IMR-90 (cell line): ENCODE results near the gene FAM20C. TPM values are rescaled to one million over a fixed set of nuclear protein-coding genes. Genes with fewer than 3 reads are reported as not detected.

ENCODE experiments used
- ATAC-seq: fragments of 200-7000 bp; cut with Tn5 transposase; 2 replicates; pipeline ENCODE4 v1.9.1; 2020; ENCODE audit warnings: low read depth, mild to moderate bottlenecking, moderate library complexity
- BruUV-seq: library from RNA; stranded (reverse); fragments of 400-500 nt; replicated peaks from 2 replicates; lab custom pipeline; 2021; lab: Mats Ljungman, UMichigan
- CTCF ChIA-PET: fragments of 300-600 bp; formaldehyde crosslinking; extraction: SDS; loops from one replicate; lab custom pipeline; 2021; ENCODE audit warnings: antibody characterized with exemption; lab: Yijun Ruan, JAX
- POLR2A ChIA-PET: fragments of 300-600 bp; sonication (Branson Sonifier 250); formaldehyde crosslinking; loops from one replicate; lab custom pipeline; 2022; ENCODE audit warnings: antibody characterized with exemption; ENCODE audit not compliant: unreplicated experiment; lab: Charles Lee
- DNase-seq: peaks from one replicate; pipeline ENCODE4 v3.0.0; 2013
- H2AFZ ChIP-seq: replicated peaks from 2 replicates; pipeline ENCODE3; 2013; ENCODE audit warnings: low read length, mild to moderate bottlenecking; ENCODE audit not compliant: poor library complexity
- H2AK5ac ChIP-seq: 2 replicates; pipeline ENCODE4 v1.6.1; 2013; ENCODE audit warnings: low read depth, low read length, inconsistent platforms
- H2AK9ac ChIP-seq: replicated peaks from 2 replicates; pipeline ENCODE3; 2013; ENCODE audit warnings: mild to moderate bottlenecking, low read depth, low read length, moderate library complexity; ENCODE audit not compliant: poor library complexity
- H2BK120ac ChIP-seq: 2 replicates; pipeline ENCODE4 v1.6.1; 2013; ENCODE audit warnings: low read depth, low read length, inconsistent platforms
- H2BK15ac ChIP-seq: 3 replicates; pipeline ENCODE4 v1.6.1; 2013; ENCODE audit warnings: low read depth, low read length, inconsistent platforms
- H2BK20ac ChIP-seq: 2 replicates; pipeline ENCODE4 v1.6.1; 2013; ENCODE audit warnings: low read depth, mild to moderate bottlenecking, inconsistent platforms, low read length, moderate library complexity
- H2BK5ac ChIP-seq: 2 replicates; pipeline ENCODE4 v1.6.1; 2013; ENCODE audit warnings: mild to moderate bottlenecking, low read depth, low read length, inconsistent platforms; ENCODE audit not compliant: poor library complexity, severe bottlenecking
- H3K14ac ChIP-seq: replicated peaks from 2 replicates; pipeline ENCODE4 v1.6.1; 2013; ENCODE audit warnings: low read depth, low read length, inconsistent platforms
- H3K18ac ChIP-seq: 2 replicates; pipeline ENCODE4 v1.6.1; 2013; ENCODE audit warnings: low read depth, low read length, control low read depth
- H3K23ac ChIP-seq: 2 replicates; pipeline ENCODE4 v1.6.1; 2013; ENCODE audit warnings: low read depth, low read length, inconsistent platforms
- H3K27ac ChIP-seq: 2 replicates; pipeline ENCODE4 v1.5.1; 2013; ENCODE audit warnings: mild to moderate bottlenecking, control low read depth, low read length; ENCODE audit not compliant: insufficient read depth
- H3K27me3 ChIP-seq: 2 replicates; pipeline ENCODE4 v1.6.1; 2013; ENCODE audit warnings: low read length; ENCODE audit not compliant: control insufficient read depth, insufficient read depth
- H3K36me3 ChIP-seq: 2 replicates; pipeline ENCODE4 v1.6.1; 2013; ENCODE audit warnings: low read length, mixed read lengths; ENCODE audit not compliant: control insufficient read depth, insufficient read depth
- H3K4ac ChIP-seq: 2 replicates; pipeline ENCODE4 v1.6.1; 2013; ENCODE audit warnings: low read depth, low read length, inconsistent platforms
- H3K4me1 ChIP-seq: 2 replicates; pipeline ENCODE4 v1.6.1; 2013; ENCODE audit warnings: low read length, mixed read lengths; ENCODE audit not compliant: control insufficient read depth, insufficient read depth
- H3K4me2 ChIP-seq: 2 replicates; pipeline ENCODE4 v1.6.1; 2013; ENCODE audit warnings: low read depth, mild to moderate bottlenecking, control low read depth, low read length, moderate library complexity
- H3K4me3 ChIP-seq: 2 replicates; pipeline ENCODE4 v1.5.1; 2013; ENCODE audit warnings: low read depth, mild to moderate bottlenecking, control low read depth, low read length, moderate library complexity; ENCODE audit not compliant: insufficient read depth
- H3K56ac ChIP-seq: 2 replicates; pipeline ENCODE4 v1.6.1; 2013; ENCODE audit warnings: low read length, inconsistent platforms; ENCODE audit not compliant: insufficient read depth; ENCODE audit errors: extremely low read depth
- H3K79me1 ChIP-seq, 2 experiments: 2 replicates each; pipeline ENCODE4 v1.6.1; 2013; ENCODE audit warnings: low read length in 2 of 2, inconsistent platforms in 1 of 2, low read depth in 1 of 2
- H3K9ac ChIP-seq: 2 replicates; pipeline ENCODE4 v1.6.1; 2013; ENCODE audit warnings: low read depth, low read length, control low read depth
- H3K9me1 ChIP-seq: 2 replicates; pipeline ENCODE4 v1.6.1; 2013; ENCODE audit warnings: low read length, inconsistent platforms; ENCODE audit not compliant: insufficient read depth
- H3K9me3 ChIP-seq: 2 replicates; pipeline ENCODE4 v1.6.1; 2013; ENCODE audit warnings: low read length; ENCODE audit not compliant: control insufficient read depth, insufficient read depth
- H4K20me1 ChIP-seq: 2 replicates; pipeline ENCODE4 v1.6.1; 2013; ENCODE audit warnings: low read length, inconsistent platforms; ENCODE audit not compliant: insufficient read depth
- H4K5ac ChIP-seq: 2 replicates; pipeline ENCODE4 v1.6.1; 2013; ENCODE audit warnings: mild to moderate bottlenecking, low read depth, low read length, control low read depth
- H4K8ac ChIP-seq, 2 experiments: 2 replicates each; pipeline ENCODE4 v1.6.1; 2013; ENCODE audit warnings: low read depth in 2 of 2, low read length in 2 of 2, control low read depth in 1 of 2, inconsistent platforms in 1 of 2
- H4K91ac ChIP-seq: 2 replicates; pipeline ENCODE4 v1.6.1; 2013; ENCODE audit warnings: low read depth, low read length, inconsistent platforms; ENCODE audit not compliant: insufficient read depth
- BHLHE40 ChIP-seq: fragments of 150-350 bp; IDR thresholded peaks from 2 replicates; pipeline ENCODE4 v1.6.1; 2016; ENCODE audit warnings: mild to moderate bottlenecking, low read depth, low read length
- MAFK ChIP-seq: IDR thresholded peaks from 2 replicates; pipeline ENCODE4 v1.6.1; 2012; ENCODE audit warnings: low read depth, low read length, improper control_type of control experiment
- MAZ ChIP-seq: IDR thresholded peaks from 2 replicates; pipeline ENCODE4 v1.6.1; 2012; ENCODE audit warnings: low read depth, mild to moderate bottlenecking, low read length, improper control_type of control experiment, moderate library complexity, borderline replicate concordance
- MXI1 ChIP-seq: IDR thresholded peaks from 2 replicates; pipeline ENCODE4 v1.6.1; 2012; ENCODE audit warnings: low read depth, mild to moderate bottlenecking, low read length, moderate library complexity, borderline replicate concordance
- NFE2L2 ChIP-seq: fragments of 150-350 bp; IDR thresholded peaks from 2 replicates; pipeline ENCODE4 v1.6.1; 2016; ENCODE audit warnings: low read depth, mild to moderate bottlenecking, low read length
- RCOR1 ChIP-seq: IDR thresholded peaks from 2 replicates; pipeline ENCODE4 v1.6.1; 2012; ENCODE audit warnings: mild to moderate bottlenecking, low read length, improper control_type of control experiment; ENCODE audit not compliant: insufficient replicate concordance
- USF2 ChIP-seq: fragments of 150-350 bp; IDR thresholded peaks from 2 replicates; pipeline ENCODE4 v1.6.1; 2017; ENCODE audit warnings: mild to moderate bottlenecking, antibody characterized with exemption, low read length, low read depth
- WGBS, 2 experiments: methylation state at CpG; one replicate each; pipeline versions ENCODE4 v1.1.5 to v1.1.7; 2013; ENCODE audit warnings: missing lambda C conversion rate in 2 of 2; ENCODE audit not compliant: insufficient read length in 1 of 2; ENCODE audit errors: extremely low coverage in 2 of 2; 5-methylcytosine and 5-hydroxymethylcytosine counted together
- dilution Hi-C: fragments of 300-500 bp; cut with HindIII; formaldehyde crosslinking; loops from one replicate; pipeline ENCODE4 v1.14.3; 2018; ENCODE audit warnings: low sequenced_read_pairs; ENCODE audit not compliant: unreplicated experiment
- in situ Hi-C: fragments of 300-500 bp; cut with MboI; formaldehyde crosslinking; loops from 3 replicates; pipeline ENCODE4 v1.14.3; 2019; ENCODE audit warnings: low sequenced_read_pairs, inconsistent platforms, mixed read lengths
- intact Hi-C: fragments of 100-400 bp; cut with micrococcal nuclease; formaldehyde crosslinking; loops from 2 replicates; pipeline ENCODE4 v1.10.0; 2022
- polyA plus RNA-seq, 3 experiments: library from polyadenylated mRNA; depleted of rRNA; stranded (reverse); fragments of >200 nt; gene quantifications; 2 replicates each; pipeline ENCODE4 v1.2.3, GENCODE V29; 2012; ENCODE audit warnings: low replicate concordance in 1 of 3
- total RNA-seq: library from RNA; depleted of rRNA; stranded (reverse); fragments of >200 nt; gene quantifications from 2 replicates; pipeline ENCODE4 v1.2.3, GENCODE V29; 2012

The FAM20C gene
- total and polyA plus RNA-seq, 2 of the 4 experiments (the other 2 are of a cell fraction): 7.7 to 36.6 TPM

- Histone ChIP-seq H3K9me3 (no peaks in the 10 kb centered on the region), H4K20me1 (no peaks in the 10 kb centered on the region), H3K4me2 (no peak overlapping the region), H3K9ac (no peak overlapping the region), H3K23ac (no peak overlapping the region), H3K27me3 (peaks cover 32% of the 10 kb centered on the region), H2AFZ (peak overlapping the region; percentile 67), H3K18ac (no peak overlapping the region), H3K4me1 (0 out of 2 replicates have a peak, but pooled peaks cover 2% of the 10 kb centered on the region), H3K9me1 (no peaks in the 10 kb centered on the region), H4K91ac (no peak overlapping the region), H3K4me3 (no peak overlapping the region), H2BK120ac (no peak overlapping the region), H2BK15ac (no peak overlapping the region), H3K79me1 (no peaks in the 10 kb centered on the region), H2AK5ac (peak overlapping the region; percentile 38; the same call in 1 of the 2 replicates), H3K36me3 (no peaks in the 10 kb centered on the region), H3K14ac (no peak overlapping the region), H3K27ac (no peak overlapping the region), H3K4ac (no peak overlapping the region), H4K5ac (no peak overlapping the region), H4K8ac (no peak overlapping the region), H2AK9ac (peak overlapping the region; percentile 42), H2BK5ac (no peak overlapping the region), H3K56ac (no peak overlapping the region; the same call in 1 of the 2 replicates), H2BK20ac (no peak overlapping the region)
- ATAC-seq (no peak), DNase-seq (no peak)
- CTCF ChIA-PET: no interaction called here
- dilution Hi-C loops (no loop called here), intact Hi-C loops (no loop called here), in situ Hi-C loops (no loop called here)
- POLR2A ChIA-PET: no interaction called here
- WGBS, 2 experiments: 100% methylated on average over 1 of the region's 34 CpGs; no CpG with 5 or more reads in 1 of the 2 experiments
- BruUV-seq: no TSS peak
- TF ChIP-seq RCOR1: no peak
- TF ChIP-seq MAZ: no peak
- no peak for TF ChIP-seq MXI1
- TF ChIP-seq USF2: no peak
- no peak for TF ChIP-seq BHLHE40
- no peak for TF ChIP-seq NFE2L2
- no peak for TF ChIP-seq MAFK
Measured at GRCh38 chr7:163971-164881, 28.1 kb upstream of the FAM20C start.
